Neutrophil (primary cell): ENCODE results near the gene LCN15.
A peak's percentile ranks its signal among the peaks of the same experiment; 100 is the strongest.
"Not testable (repeated sequence)": the region's sequence is repeated elsewhere in the genome, so short reads cannot be mapped to it uniquely, and the experiment has no call there.

Experiments
- H3K27ac ChIP-seq: fragments of 200-600 bp; sonication (generic); 2 replicates; pipeline ENCODE4 v1.5.1; 2016; ENCODE audit warnings: mild to moderate bottlenecking, moderate library complexity
- H3K27me3 ChIP-seq: fragments of 200-600 bp; sonication (generic); 2 replicates; pipeline ENCODE4 v1.6.0; 2016; ENCODE audit warnings: mild to moderate bottlenecking
- H3K36me3 ChIP-seq: fragments of 200-600 bp; sonication (generic); 2 replicates; pipeline ENCODE4 v1.5.1; 2017
- H3K4me1 ChIP-seq, 2 experiments: fragments of 200-600 bp in 1 of 2; sonication (generic) in 1 of 2; 1 replicate in 1 of 2; 2 replicates in 1 of 2; pipeline versions ENCODE4 v1.5.1 to v1.6.1; 2013 to 2016; ENCODE audit warnings: low read depth in 1 of 2, low read length in 1 of 2, mild to moderate bottlenecking in 1 of 2, moderate library complexity in 1 of 2; ENCODE audit not compliant: control insufficient read depth in 1 of 2, insufficient read depth in 1 of 2
- H3K4me3 ChIP-seq, 2 experiments: fragments of 200-600 bp in 1 of 2; sonication (generic) in 1 of 2; 1 replicate in 1 of 2; 2 replicates in 1 of 2; pipeline ENCODE4 v1.5.1; 2013 to 2016; ENCODE audit warnings: low read depth in 1 of 2, low read length in 1 of 2, mild to moderate bottlenecking in 1 of 2, moderate library complexity in 1 of 2
- H3K9me3 ChIP-seq: fragments of 200-600 bp; sonication (generic); 2 replicates; pipeline ENCODE4 v1.5.1; 2016
- TF ChIP-seq, protein P1 (sequence below): fragments of 200-600 bp; sonication (generic); IDR thresholded peaks from 2 replicates; pipeline ENCODE4 v1.5.1; 2016; ENCODE audit warnings: antibody characterized with exemption

The LCN15 gene

DNA sequence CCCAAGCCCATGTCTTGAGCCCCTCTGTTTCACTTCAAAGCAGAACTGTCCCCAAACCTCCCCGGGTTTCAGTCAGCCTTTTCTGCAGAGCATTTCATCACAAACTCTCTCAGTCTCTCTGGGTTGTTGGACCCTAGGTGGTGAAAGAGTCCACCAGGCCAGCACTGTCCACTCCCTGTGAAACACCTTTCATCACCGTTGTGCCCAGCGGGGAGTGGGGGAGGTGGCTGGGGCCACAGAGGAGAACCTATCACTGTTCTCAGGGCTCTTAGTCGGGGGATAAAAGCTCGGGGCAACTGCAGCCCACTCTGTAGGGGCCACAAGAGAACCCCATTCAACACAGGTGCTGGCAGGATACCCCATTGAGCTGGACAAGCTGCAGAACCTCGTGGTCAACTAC lies 38.0 kb upstream of the LCN15 start:
- H3K27ac ChIP-seq, result no peak overlapping the region
- peaks cover 33 to 40% of the 10 kb centered on the region in 2 experiments for H3K4me1 ChIP-seq
- no peaks in the 10 kb centered on the region for H3K9me3 ChIP-seq
- H3K4me3 ChIP-seq, result no peak overlapping the region
- TF ChIP-seq, protein P1, sequence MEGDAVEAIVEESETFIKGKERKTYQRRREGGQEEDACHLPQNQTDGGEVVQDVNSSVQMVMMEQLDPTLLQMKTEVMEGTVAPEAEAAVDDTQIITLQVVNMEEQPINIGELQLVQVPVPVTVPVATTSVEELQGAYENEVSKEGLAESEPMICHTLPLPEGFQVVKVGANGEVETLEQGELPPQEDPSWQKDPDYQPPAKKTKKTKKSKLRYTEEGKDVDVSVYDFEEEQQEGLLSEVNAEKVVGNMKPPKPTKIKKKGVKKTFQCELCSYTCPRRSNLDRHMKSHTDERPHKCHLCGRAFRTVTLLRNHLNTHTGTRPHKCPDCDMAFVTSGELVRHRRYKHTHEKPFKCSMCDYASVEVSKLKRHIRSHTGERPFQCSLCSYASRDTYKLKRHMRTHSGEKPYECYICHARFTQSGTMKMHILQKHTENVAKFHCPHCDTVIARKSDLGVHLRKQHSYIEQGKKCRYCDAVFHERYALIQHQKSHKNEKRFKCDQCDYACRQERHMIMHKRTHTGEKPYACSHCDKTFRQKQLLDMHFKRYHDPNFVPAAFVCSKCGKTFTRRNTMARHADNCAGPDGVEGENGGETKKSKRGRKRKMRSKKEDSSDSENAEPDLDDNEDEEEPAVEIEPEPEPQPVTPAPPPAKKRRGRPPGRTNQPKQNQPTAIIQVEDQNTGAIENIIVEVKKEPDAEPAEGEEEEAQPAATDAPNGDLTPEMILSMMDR, result no peak
- H3K36me3 ChIP-seq, result no peaks in the 10 kb centered on the region
- H3K27me3 ChIP-seq, result peaks cover 53% of the 10 kb centered on the region

DNA sequence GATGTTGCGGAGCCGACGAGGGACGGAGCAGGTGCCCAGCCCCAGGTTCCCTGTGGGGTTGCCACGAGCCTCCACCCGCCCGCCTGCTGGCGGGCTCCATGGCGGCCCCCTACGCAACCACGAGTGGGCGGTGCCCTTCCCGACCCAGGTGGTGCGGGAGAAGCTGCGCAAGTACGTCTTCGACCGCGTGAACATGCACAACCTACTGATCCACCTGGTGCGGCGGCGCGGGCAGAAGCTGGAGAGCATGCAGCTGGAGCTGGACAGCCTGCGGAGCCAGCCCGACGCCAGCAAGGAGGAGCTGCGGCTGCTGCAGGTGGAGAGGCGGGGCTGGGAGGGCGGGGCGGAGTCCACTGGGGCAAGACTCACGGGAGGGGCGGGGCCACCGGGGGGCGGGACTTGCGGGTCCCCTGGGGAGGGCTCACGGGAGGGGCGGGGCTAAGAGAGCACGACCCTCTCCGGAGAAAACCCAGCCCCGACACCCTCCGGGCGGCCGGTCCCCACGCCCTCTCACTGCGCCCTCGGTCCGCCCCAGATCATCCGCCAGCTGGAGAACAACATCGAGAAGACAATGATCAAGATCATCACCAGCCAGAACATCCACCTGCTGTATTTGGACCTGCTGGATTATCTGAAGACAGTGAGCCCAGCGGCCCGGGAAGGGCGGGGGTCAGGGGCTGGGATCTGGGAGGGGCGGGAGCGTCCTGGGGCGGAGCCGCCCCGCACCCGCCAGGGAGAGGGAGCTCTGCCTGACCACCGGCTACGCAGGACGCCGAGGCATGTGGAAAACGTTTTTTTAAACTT lies 35.7 kb upstream of the LCN15 start:
- TF ChIP-seq, protein P1, result no peak
- Histone ChIP-seq H3K9me3 (no peaks in the 10 kb centered on the region), H3K27me3 (peaks cover 67% of the 10 kb centered on the region), H3K27ac (no peak overlapping the region), H3K36me3 (no peaks in the 10 kb centered on the region), H3K4me3 (peak overlapping the region; percentile 52 to 60), H3K4me1 (peaks cover 33 to 40% of the 10 kb centered on the region in 2 experiments)

DNA sequence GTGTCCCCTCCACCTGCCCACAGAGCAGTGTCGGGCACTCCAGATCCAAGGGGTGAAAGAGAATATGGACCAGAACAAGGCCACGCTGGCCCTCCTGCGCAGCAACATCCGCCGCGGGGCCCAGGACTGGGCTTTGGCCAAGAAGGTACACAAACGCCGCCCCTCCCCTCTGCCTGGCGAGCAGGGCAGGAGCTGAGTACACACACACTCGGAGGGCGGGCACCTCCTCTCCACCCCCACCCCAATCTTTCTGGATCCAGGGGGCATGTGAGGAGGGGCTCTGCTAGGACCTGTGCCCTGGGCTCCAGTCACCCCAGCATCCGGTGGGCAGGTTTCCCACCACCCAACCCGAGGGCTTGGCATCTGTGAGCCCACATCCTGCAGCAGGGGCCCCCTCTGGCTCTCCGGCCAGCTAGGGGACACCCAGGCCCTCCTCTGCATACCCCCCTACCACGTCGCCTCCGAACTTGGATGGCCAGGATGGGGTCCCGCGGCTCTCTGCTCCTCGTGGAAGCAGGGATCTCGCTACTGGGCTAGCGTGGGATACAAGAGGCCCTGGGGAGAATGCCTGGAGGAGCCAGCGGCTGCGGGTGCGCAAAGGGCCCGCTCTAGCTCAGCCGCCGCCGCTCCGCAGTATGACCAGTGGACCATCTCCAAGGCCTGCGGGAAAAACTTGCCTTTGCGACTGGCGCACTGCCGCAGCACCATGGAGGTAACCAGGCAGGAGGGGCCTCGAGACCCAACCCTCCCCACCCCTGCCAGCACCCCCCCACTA lies 34.9 kb upstream of the LCN15 start:
- Histone ChIP-seq H3K4me1 (peaks cover 41 to 48% of the 10 kb centered on the region in 2 experiments), H3K27me3 (peaks cover 67% of the 10 kb centered on the region), H3K27ac (no peak overlapping the region), H3K4me3 (peak overlapping the region; percentile 52 to 60), H3K9me3 (no peaks in the 10 kb centered on the region), H3K36me3 (no peaks in the 10 kb centered on the region)
- TF ChIP-seq, protein P1, result no peak

DNA sequence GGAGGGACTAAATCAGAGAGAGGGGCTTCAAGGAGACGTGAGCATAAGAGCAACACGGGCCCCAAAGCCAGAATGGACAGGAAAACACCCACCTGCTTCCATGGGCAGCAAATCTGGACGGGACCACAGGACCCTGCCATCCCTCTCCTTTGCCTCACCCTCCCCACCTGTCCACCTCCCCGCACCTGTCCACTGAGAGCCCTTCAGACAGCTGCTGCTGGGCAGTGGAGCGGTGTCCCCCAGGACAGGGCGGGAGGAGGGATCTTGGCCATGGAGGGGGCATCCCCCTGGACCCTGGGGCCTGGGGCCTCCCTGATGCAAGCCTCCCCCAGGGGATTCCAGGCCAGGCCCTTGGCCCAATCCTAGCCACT lies 34.4 kb upstream of the LCN15 start:
- H3K36me3 ChIP-seq, result no peaks in the 10 kb centered on the region
- no peak overlapping the region for H3K27ac ChIP-seq
- no peaks in the 10 kb centered on the region for H3K9me3 ChIP-seq
- H3K4me1 ChIP-seq, result peaks cover 42 to 53% of the 10 kb centered on the region in 2 experiments
- peaks cover 67% of the 10 kb centered on the region for H3K27me3 ChIP-seq
- H3K4me3 ChIP-seq, result no peak overlapping the region
- TF ChIP-seq, protein P1, result no peak

DNA sequence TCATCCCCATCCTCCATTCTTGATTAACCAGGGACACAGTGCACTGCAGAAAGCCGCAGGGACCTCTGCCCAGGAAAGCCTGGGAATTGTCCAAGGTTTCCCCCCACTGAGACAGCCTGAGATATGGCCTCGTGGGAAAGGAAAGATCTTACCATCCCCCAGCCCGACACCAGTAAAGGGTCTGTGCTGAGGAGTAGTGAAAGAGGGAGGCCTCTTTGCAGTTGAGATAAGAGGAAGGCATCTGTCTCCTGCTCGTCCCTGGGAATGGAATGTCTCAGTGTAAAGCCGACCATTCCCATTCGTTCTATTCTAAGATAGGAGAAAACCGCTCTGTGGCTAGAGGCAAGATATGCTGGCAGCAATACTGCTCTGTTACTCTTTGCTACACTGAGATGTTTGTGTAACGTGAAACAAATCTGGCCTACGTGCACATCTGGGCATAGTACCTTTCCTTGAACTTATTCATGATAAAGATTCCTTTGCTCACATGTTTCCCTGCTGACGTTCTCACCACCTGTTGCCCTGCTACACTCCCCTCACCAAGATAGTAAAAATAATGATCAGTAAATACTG lies 32.5 kb upstream of the LCN15 start:
- Histone ChIP-seq H3K4me1 (peaks cover 55 to 71% of the 10 kb centered on the region in 2 experiments), H3K27me3 (peaks cover 59% of the 10 kb centered on the region)
- H3K4me3 ChIP-seq, result not testable (repeated sequence)

More for the DNA sequence above, 32.5 kb upstream of the LCN15 start:
- not testable (repeated sequence) for H3K9me3 ChIP-seq, H3K27ac ChIP-seq, H3K36me3 ChIP-seq
